ENCODE measurements around the gene EID3. TPM values are rescaled to one million over a fixed set of nuclear protein-coding genes. Genes with fewer than 3 reads are reported as not detected.
A peak's percentile ranks its signal among the peaks of the same experiment; 100 is the strongest.

Gene EID3
- total and polyA plus RNA-seq, 9 of the 15 experiments (the other 6 are each of a cell fraction or from before 2014, with no cell fraction given), result 0.07 to 3.5 (median 0.42) TPM

GRCh38 chr12:104286516-104287482, 16.7 kb upstream of the EID3 start (continued):
- TF ChIP-seq STAG1 (CRISPR knock-in tag; IDR thresholded peaks at IDR 0.05; ENCODE audit: borderline replicate concordance), result no peak
- no peak for TF ChIP-seq U2AF2 (optimal IDR thresholded peaks at IDR 0.05; ENCODE audit: low read depth, low read length)
- TF ChIP-seq LARP7 (IDR thresholded peaks at IDR 0.05), result 0 out of 2 replicates have a peak, but pooled peaks have one; percentile 47
- peak; percentile 93 for TF ChIP-seq POLR2H (tag; IDR thresholded peaks at IDR 0.05; ENCODE audit: low read depth)
- TF ChIP-seq ZNF311 (CRISPR knock-in tag; IDR thresholded peaks at IDR 0.05), result no peak
- TF ChIP-seq EP300 (IDR thresholded peaks at IDR 0.05; ENCODE audit: low read length), result peak; percentile 68
- TF ChIP-seq DPF2 (IDR thresholded peaks at IDR 0.05), result peak; percentile 62
- no peak for TF ChIP-seq MCM2 (IDR thresholded peaks at IDR 0.05; ENCODE audit: low read depth)
- no peak for TF ChIP-seq NCOA1 (IDR thresholded peaks at IDR 0.05; ENCODE audit: low read depth)
- TF ChIP-seq MXD1 (CRISPR knock-in tag; IDR thresholded peaks at IDR 0.05; ENCODE audit: borderline replicate concordance, poor library complexity, severe bottlenecking), result peak; percentile 14
- no peak for TF ChIP-seq MTF1 (CRISPR knock-in tag; IDR thresholded peaks at IDR 0.05; ENCODE audit: borderline replicate concordance)
- TF ChIP-seq RCOR1 (IDR thresholded peaks at IDR 0.05; ENCODE audit: borderline replicate concordance in 1 of 2, low read depth in 2 of 2, low read length in 2 of 2), result no peak
- no peak for TF ChIP-seq CEBPZ (IDR thresholded peaks at IDR 0.05; ENCODE audit: borderline replicate concordance, low read depth, low read length)
- TF ChIP-seq SRF (CRISPR knock-in tag; IDR thresholded peaks at IDR 0.05), result peak in 1 of 2 experiments; percentile 39; a peak in 1 of 4 replicates
- TF ChIP-seq PHF20 (IDR thresholded peaks at IDR 0.05; ENCODE audit: partially characterized antibody), result no peak
- TF ChIP-seq TEAD4 (IDR thresholded peaks at IDR 0.05; ENCODE audit: low read length), result 0 out of 2 replicates have a peak, but pooled peaks have one; percentile 33
- peak; percentile 79; the same call in 1 of the 2 replicates for TF ChIP-seq TEAD4 (CRISPR knock-in tag; IDR thresholded peaks at IDR 0.05; ENCODE audit: borderline replicate concordance)
- no peak for TF ChIP-seq ZNF282 (CRISPR knock-in tag; IDR thresholded peaks at IDR 0.05)
- TF ChIP-seq SAP30 (IDR thresholded peaks at IDR 0.05; ENCODE audit: borderline replicate concordance, insufficient read depth, low read depth, low read length, poor library complexity, severe bottlenecking), result peak; percentile 79
- TF ChIP-seq ZNF121 (CRISPR knock-in tag; conservative IDR thresholded peaks at IDR 0.05), result no peak
- no peak for TF ChIP-seq ZNF740 (CRISPR knock-in tag; IDR thresholded peaks at IDR 0.05)
- no peak for TF ChIP-seq ZNF740 (tag; IDR thresholded peaks at IDR 0.05)
